ENCODE measurements around the gene TP53BP2. TPM values are rescaled to one million over a fixed set of nuclear protein-coding genes. Genes with fewer than 3 reads are reported as not detected.
"Not testable (repeated sequence)": the region's sequence is repeated elsewhere in the genome, so short reads cannot be mapped to it uniquely, and the experiment has no call there.

TP53BP2 gene
- total and polyA plus RNA-seq, 8 donors, result 51.8 to 58.6 (median 55.9) TPM

DNA sequence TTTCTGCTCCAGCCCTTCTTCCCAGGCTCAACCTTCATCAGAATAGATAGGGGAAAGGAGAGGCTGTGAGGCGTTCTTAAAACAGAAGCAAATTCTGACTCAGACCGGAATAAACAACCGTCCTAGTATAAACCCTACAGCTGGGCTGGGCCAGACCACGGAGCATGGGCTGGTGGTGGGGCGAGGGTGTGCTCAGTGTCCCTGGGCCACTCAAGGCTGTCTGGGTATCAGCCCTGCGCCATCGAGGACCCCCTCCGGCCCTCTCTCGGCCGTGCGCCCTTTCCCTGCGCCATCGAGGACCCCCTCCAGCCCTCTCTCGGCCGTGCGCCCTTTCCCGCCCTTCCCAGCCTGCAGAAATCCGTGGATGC, 97.4 kb downstream of the TP53BP2 start:
- Histone ChIP-seq H3K36me3 (peaks cover 7 to 90% of the 10 kb centered on the region in 2 donors), H3K27me3 (no peaks in the 10 kb centered on the region), H3K9me3 (no peaks in the 10 kb centered on the region), H3K4me1 (peaks cover 8 to 36% of the 10 kb centered on the region in 2 donors), H3K4me3 (peak overlapping the region in 1 of 2 donors; percentile 34), H3K27ac (peak overlapping the region; percentile 63 to 72)
- ATAC-seq (peak; percentile 68), DNase-seq (no peak)
- intact Hi-C loops (cut with DNase I), result loop anchor here in 1 of 2 donors (5.0 kb wide), 1 partner anchor 36 kb away; the partner anchor contains the start of gene CAPN2
- TF ChIP-seq, protein P1, sequence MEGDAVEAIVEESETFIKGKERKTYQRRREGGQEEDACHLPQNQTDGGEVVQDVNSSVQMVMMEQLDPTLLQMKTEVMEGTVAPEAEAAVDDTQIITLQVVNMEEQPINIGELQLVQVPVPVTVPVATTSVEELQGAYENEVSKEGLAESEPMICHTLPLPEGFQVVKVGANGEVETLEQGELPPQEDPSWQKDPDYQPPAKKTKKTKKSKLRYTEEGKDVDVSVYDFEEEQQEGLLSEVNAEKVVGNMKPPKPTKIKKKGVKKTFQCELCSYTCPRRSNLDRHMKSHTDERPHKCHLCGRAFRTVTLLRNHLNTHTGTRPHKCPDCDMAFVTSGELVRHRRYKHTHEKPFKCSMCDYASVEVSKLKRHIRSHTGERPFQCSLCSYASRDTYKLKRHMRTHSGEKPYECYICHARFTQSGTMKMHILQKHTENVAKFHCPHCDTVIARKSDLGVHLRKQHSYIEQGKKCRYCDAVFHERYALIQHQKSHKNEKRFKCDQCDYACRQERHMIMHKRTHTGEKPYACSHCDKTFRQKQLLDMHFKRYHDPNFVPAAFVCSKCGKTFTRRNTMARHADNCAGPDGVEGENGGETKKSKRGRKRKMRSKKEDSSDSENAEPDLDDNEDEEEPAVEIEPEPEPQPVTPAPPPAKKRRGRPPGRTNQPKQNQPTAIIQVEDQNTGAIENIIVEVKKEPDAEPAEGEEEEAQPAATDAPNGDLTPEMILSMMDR (IDR thresholded peaks at IDR 0.05), result no peak

DNA sequence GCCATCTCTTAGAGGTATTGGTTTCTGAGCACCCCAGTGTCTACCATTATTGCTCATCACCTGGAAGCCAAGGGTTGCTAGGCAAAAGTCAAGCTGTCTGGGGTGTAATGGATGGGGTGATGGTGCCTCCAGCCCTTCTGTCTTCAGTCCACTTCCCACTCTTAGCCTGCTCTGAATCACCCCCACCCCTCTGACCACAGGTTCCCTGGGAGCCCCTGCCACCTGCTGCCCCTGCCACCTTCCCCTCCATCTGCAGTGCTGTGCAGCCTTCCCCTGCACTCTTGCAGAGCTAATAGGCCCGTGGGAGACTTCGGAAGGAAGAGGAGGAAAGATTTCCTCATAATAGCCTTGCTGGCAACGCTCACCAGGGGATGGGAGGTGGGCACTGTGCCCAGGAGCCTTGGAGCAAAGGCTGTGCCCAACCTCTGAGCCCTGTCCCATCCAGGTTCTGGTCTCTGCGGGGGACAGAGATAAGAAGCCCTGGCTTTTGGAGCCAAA, 97.9 kb downstream of the TP53BP2 start:
- H3K9me3 ChIP-seq, result no peaks in the 10 kb centered on the region
- H3K36me3 ChIP-seq, result peaks cover 7 to 90% of the 10 kb centered on the region in 2 donors
- H3K27ac ChIP-seq, result peak overlapping the region; percentile 63 to 72
- TF ChIP-seq, protein P1 (IDR thresholded peaks at IDR 0.05), result no peak
- DNase-seq (no peak), ATAC-seq (peak; percentile 10)
- intact Hi-C loops (cut with DNase I), result loop anchor here in 1 of 2 donors (5.0 kb wide), 1 partner anchor 36 kb away; the partner anchor contains the start of gene CAPN2
- no peak overlapping the region for H3K4me3 ChIP-seq
- peaks cover 8 to 41% of the 10 kb centered on the region in 2 donors for H3K4me1 ChIP-seq
- H3K27me3 ChIP-seq, result no peaks in the 10 kb centered on the region

DNA sequence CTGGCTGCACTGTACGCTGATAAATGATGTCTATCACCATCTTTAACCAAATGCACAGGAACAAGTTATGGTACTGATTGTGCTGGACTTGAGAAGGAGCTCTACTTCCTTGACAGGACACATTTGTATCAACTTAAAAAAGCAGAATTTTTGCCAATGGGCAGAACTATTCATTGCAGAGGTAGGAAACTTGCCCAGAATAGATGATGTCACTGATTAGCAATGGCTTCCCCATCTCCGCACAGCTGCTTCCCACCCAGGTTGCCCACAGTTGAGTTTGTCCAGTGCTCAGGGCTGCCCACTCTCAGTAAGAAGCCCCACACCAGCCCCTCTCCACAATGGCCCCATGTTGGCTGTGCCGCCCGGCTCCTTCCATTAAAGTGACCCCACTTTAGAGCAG, 100.0 kb downstream of the TP53BP2 start:
- Histone ChIP-seq H3K9me3 (no peaks in the 10 kb centered on the region), H3K27ac (peak overlapping the region in 1 of 2 donors; percentile 33), H3K4me3 (no peak overlapping the region), H3K4me1 (peaks cover 11 to 56% of the 10 kb centered on the region in 2 donors), H3K36me3 (peaks cover 0 to 69% of the 10 kb centered on the region in 2 donors), H3K27me3 (no peaks in the 10 kb centered on the region)
- intact Hi-C loops (cut with DNase I), result loop anchor here in 1 of 2 donors (5.0 kb wide), 1 partner anchor 33 kb away; the partner anchor contains the start of gene CAPN2
- no peak for DNase-seq
- ATAC-seq, result no peak
- TF ChIP-seq, protein P1 (IDR thresholded peaks at IDR 0.05), result no peak

DNA sequence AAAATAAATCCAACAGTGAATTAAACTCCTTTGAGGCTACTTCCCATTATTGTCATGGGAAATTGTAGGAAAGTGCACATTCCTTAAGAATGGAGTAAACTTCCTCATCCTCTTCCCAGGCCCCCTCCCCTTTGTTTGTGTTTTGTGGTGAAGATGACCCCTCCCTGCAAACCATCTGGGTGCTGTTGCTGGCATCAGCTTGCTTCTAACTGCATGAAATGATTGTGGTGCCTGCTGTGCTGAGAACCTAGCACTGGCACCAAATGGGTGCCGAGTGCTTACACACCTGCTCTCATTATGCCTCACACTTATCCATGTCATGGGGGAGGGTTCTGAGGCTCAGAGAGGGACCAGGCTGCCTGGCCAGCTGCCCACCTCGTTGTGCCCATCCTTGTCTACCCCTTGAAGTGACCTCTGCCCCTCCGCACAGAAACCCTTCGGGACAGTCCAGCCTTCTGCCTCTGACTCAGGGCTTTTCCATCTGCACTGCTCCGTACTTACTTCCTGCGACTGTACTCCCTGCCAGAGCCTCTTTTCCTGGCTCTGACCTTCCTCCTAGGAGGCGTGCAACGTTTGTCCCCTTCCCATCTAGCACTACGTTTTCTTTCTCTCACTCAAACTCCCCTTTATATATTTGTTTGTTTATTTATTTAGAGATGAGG, 102.8 kb downstream of the TP53BP2 start:
- intact Hi-C loops (cut with DNase I), result no loop called here
- no peaks in the 10 kb centered on the region for H3K9me3 ChIP-seq
- ATAC-seq, result no peak
- H3K27me3 ChIP-seq, result no peaks in the 10 kb centered on the region
- H3K4me1 ChIP-seq, result peaks cover 7 to 59% of the 10 kb centered on the region in 2 donors
- TF ChIP-seq, protein P1 (IDR thresholded peaks at IDR 0.05), result no peak
- no peak for DNase-seq
- H3K27ac ChIP-seq, result peak overlapping the region; percentile 33 to 53
- H3K4me3 ChIP-seq, result no peak overlapping the region
- peaks cover 0 to 69% of the 10 kb centered on the region in 2 donors for H3K36me3 ChIP-seq

DNA sequence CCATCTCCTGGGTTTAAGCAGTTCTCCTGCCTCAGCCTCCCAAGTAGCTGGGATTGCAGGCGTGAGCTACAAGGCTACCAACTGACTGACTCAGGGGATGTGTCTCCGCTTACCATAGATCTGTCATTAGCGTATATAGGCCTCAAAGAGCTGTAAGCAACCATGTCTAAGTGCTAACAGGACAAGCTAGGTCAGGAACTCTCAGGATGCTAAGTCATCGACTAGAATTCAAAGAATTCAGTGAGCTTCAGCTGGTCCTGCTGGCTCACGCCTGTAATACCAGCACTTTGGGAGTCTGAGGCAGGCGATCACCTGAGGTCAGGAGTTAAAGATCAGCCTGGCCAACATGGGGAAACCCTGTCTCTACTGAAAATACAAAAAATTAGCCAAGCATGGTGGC, 103.9 kb downstream of the TP53BP2 start:
- DNase-seq (no peak), ATAC-seq (no peak)
- intact Hi-C loops (cut with DNase I), result no loop called here
- H3K4me3 ChIP-seq, result no peak overlapping the region
- peaks cover 0 to 58% of the 10 kb centered on the region in 2 donors for H3K36me3 ChIP-seq
- TF ChIP-seq, protein P1 (IDR thresholded peaks at IDR 0.05), result no peak
- peaks cover 12 to 58% of the 10 kb centered on the region in 2 donors for H3K4me1 ChIP-seq
- no peaks in the 10 kb centered on the region for H3K27me3 ChIP-seq
- peak overlapping the region in 1 of 2 donors; percentile 13 for H3K27ac ChIP-seq
- H3K9me3 ChIP-seq, result no peaks in the 10 kb centered on the region

DNA sequence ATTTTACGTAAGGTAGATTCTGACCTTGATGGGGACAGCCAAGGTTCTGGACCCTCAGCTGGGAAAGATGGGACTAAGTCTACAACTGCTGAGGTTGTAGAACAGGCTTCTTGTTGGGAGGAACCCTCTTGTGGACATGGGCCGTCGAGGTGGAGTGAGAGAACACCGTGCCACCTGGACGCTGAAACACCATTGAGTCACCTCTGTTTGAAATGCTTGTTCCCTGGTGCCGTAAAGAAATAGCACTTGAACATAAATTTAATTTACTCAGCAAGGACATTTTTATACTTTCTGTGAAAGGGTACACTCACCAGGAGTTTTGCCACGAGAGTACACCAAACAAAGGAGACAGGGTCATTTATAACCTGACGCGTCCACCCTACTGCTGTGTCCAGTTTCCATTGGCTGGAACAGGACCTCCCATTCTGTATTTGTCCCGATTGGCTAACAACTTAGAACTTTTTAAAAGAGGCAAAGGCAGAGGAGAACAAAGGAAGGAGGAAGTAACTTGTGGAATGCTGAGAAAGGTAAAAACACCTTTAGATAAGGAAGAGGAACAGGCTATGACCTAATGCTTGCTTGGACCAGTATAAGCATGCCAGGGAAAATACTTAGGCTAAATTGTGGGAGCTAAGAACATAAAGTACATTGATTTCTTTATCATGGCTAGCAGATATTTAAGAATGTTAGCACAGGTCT, 105.6 kb downstream of the TP53BP2 start:
- H3K4me3 ChIP-seq; intact Hi-C loops (cut with DNase I); H3K9me3 ChIP-seq; DNase-seq; H3K27me3 ChIP-seq: not testable (repeated sequence)
- peak overlapping the region; percentile 72 to 81 for H3K27ac ChIP-seq
- H3K36me3 ChIP-seq, result peaks cover 0 to 41% of the 10 kb centered on the region in 2 donors
- peaks cover 15 to 62% of the 10 kb centered on the region in 2 donors for H3K4me1 ChIP-seq
- peak; percentile 26 for ATAC-seq
